Transverse colon (tissue), 4 donors: ENCODE data around the gene RFTN1.

ENCODE experiments used
- CTCF ChIP-seq, 5 experiments: fragments of 200-600 bp in 3 of 5; fragments of 450-650 bp in 2 of 5; sonication (generic) in 3 of 5; IDR thresholded peaks; 1 replicate in 2 of 5; 2 replicates in 3 of 5; pipeline ENCODE4 v1.5.1; 2016 to 2017; ENCODE audit warnings: antibody characterized with exemption in 5 of 5, inconsistent platforms in 3 of 5, mild to moderate bottlenecking in 2 of 5, moderate library complexity in 1 of 5
- POLR2A ChIP-seq: fragments of 450-650 bp; IDR thresholded peaks from one replicate; pipeline ENCODE4 v1.6.1; 2016; ENCODE audit warnings: antibody characterized with exemption, mild to moderate bottlenecking, moderate library complexity
- POLR2AphosphoS5 ChIP-seq, 3 donors: sonication (generic); formaldehyde crosslinking; IDR thresholded peaks; one replicate each; pipeline ENCODE4 v1.6.1; 2016; ENCODE audit warnings: antibody characterized with exemption in 3 of 3

GRCh38 chr3:16500911-16501310 is 12.6 kb downstream of the RFTN1 start:
- TF ChIP-seq CTCF (IDR thresholded peaks at IDR 0.05), result no peak
- TF ChIP-seq POLR2A, result no peak
- TF ChIP-seq POLR2AphosphoS5 (IDR thresholded peaks at IDR 0.05), result no peak
